HEK293 (cell line): ENCODE results near the gene ZNF141.

Source experiments
- CTCF ChIA-PET: fragments of 350-600 bp; formaldehyde crosslinking; extraction: SDS; loops from one replicate; lab custom pipeline; 2021; ENCODE audit warnings: antibody characterized with exemption; lab: Yijun Ruan, JAX
- POLR2A ChIA-PET: fragments of 300-600 bp; formaldehyde crosslinking; extraction: SDS; loops from one replicate; lab custom pipeline; 2020; ENCODE audit warnings: antibody characterized with exemption, inconsistent platforms; lab: Yijun Ruan, JAX
- H3K27ac ChIP-seq: fragments of 200-500 bp; sonication (Bioruptor generic); 2 replicates; pipeline ENCODE4 v1.5.1; 2014; ENCODE audit warnings: low read depth, low read length, control low read depth, inconsistent platforms; ENCODE audit errors: extremely low read depth
- H3K36me3 ChIP-seq, 2 experiments: fragments of 200-500 bp in 1 of 2; sonication (Bioruptor generic) in 1 of 2; 1 replicate in 1 of 2; 2 replicates in 1 of 2; pipeline ENCODE4 v1.5.1; 2014 to 2017; ENCODE audit warnings: inconsistent platforms in 2 of 2, low read length in 2 of 2; ENCODE audit not compliant: control insufficient read depth in 2 of 2, insufficient read depth in 1 of 2
- H3K4me1 ChIP-seq: fragments of 200-500 bp; sonication (Bioruptor generic); 2 replicates; pipeline ENCODE4 v1.5.1; 2014; ENCODE audit warnings: mild to moderate bottlenecking, low read length, inconsistent platforms; ENCODE audit not compliant: control insufficient read depth, insufficient read depth
- H3K4me3 ChIP-seq: 2 replicates; pipeline ENCODE4 v1.5.1; 2011; ENCODE audit warnings: low read depth, mild to moderate bottlenecking, control low read depth, low read length, moderate library complexity
- H3K9me3 ChIP-seq: fragments of 200-500 bp; sonication (Bioruptor generic); 2 replicates; pipeline ENCODE4 v1.5.1; 2014; ENCODE audit warnings: low read depth, low read length, inconsistent platforms; ENCODE audit not compliant: control insufficient read depth, insufficient read depth
- GLI2 ChIP-seq: fragments of 450-650 bp; formaldehyde crosslinking; IDR thresholded peaks from 2 replicates; pipeline ENCODE4; 2017; ENCODE audit warnings: missing biosample characterization, missing genetic modification characterization, low read depth, borderline replicate concordance
- HOXC10 ChIP-seq: sonication (generic); formaldehyde crosslinking; IDR thresholded peaks from 2 replicates; pipeline ENCODE4 v1.8.1; 2023; ENCODE audit warnings: mild to moderate bottlenecking, missing genetic modification reagents
- SP3 ChIP-seq: fragments of 450-650 bp; formaldehyde crosslinking; IDR thresholded peaks from 2 replicates; pipeline ENCODE4 v1.5.1; 2016; ENCODE audit warnings: missing biosample characterization, missing genetic modification characterization
- WT1 ChIP-seq: fragments of 450-650 bp; formaldehyde crosslinking; IDR thresholded peaks from 2 replicates; pipeline ENCODE4 v1.5.1; 2016; ENCODE audit warnings: missing biosample characterization, missing genetic modification characterization
- ZBTB20 ChIP-seq: fragments of 450-650 bp; formaldehyde crosslinking; IDR thresholded peaks from 2 replicates; pipeline ENCODE4 v1.5.1; 2016; ENCODE audit warnings: missing biosample characterization, missing genetic modification characterization
- ZBTB49 ChIP-seq: fragments of 450-650 bp; formaldehyde crosslinking; IDR thresholded peaks from 2 replicates; pipeline ENCODE4 v1.5.1; 2016; ENCODE audit warnings: missing biosample characterization, missing genetic modification characterization, low read depth
- ZEB2 ChIP-seq: fragments of 450-650 bp; formaldehyde crosslinking; IDR thresholded peaks from 2 replicates; pipeline ENCODE4 v1.5.1; 2016; ENCODE audit warnings: missing biosample characterization, missing genetic modification characterization
- ZNF140 ChIP-seq: fragments of 450-650 bp; formaldehyde crosslinking; IDR thresholded peaks from 2 replicates; pipeline ENCODE4 v1.5.1; 2016; ENCODE audit warnings: missing biosample characterization, missing genetic modification characterization
- ZNF18 ChIP-seq: fragments of 450-650 bp; formaldehyde crosslinking; IDR thresholded peaks from 2 replicates; pipeline ENCODE4 v1.5.1; 2016; ENCODE audit warnings: missing biosample characterization, missing genetic modification characterization
- ZNF184 ChIP-seq: fragments of 450-650 bp; IDR thresholded peaks from 2 replicates; pipeline ENCODE4 v1.5.1; 2018; ENCODE audit warnings: missing biosample characterization, mild to moderate bottlenecking, missing genetic modification characterization
- ZNF214 ChIP-seq: fragments of 450-650 bp; formaldehyde crosslinking; IDR thresholded peaks from 2 replicates; pipeline ENCODE4 v1.5.1; 2017; ENCODE audit warnings: missing biosample characterization, mild to moderate bottlenecking, missing genetic modification characterization, borderline replicate concordance
- ZNF366 ChIP-seq: fragments of 450-650 bp; formaldehyde crosslinking; conservative IDR thresholded peaks from 2 replicates; pipeline ENCODE4 v1.5.1; 2016; ENCODE audit warnings: missing biosample characterization, missing genetic modification characterization
- ZNF426 ChIP-seq: fragments of 450-650 bp; formaldehyde crosslinking; IDR thresholded peaks from 2 replicates; pipeline ENCODE4 v1.5.1; 2017; ENCODE audit warnings: missing biosample characterization, missing genetic modification characterization, mild to moderate bottlenecking, inconsistent platforms, moderate library complexity
- ZNF433 ChIP-seq: fragments of 450-650 bp; formaldehyde crosslinking; IDR thresholded peaks from 2 replicates; pipeline ENCODE4 v1.5.1; 2016; ENCODE audit warnings: missing biosample characterization, missing genetic modification characterization, low read depth
- ZNF544 ChIP-seq: fragments of 450-650 bp; formaldehyde crosslinking; IDR thresholded peaks from 2 replicates; pipeline ENCODE4 v1.5.0; 2017; ENCODE audit warnings: missing biosample characterization, missing genetic modification characterization
- ZNF585B ChIP-seq: fragments of 450-650 bp; formaldehyde crosslinking; IDR thresholded peaks from 2 replicates; pipeline ENCODE4 v1.5.1; 2016; ENCODE audit warnings: missing biosample characterization, missing genetic modification characterization
- ZNF747 ChIP-seq: fragments of 450-650 bp; formaldehyde crosslinking; IDR thresholded peaks from 2 replicates; pipeline ENCODE4 v1.5.1; 2016; ENCODE audit warnings: missing biosample characterization, missing genetic modification characterization
- ZNF785 ChIP-seq: fragments of 450-650 bp; formaldehyde crosslinking; IDR thresholded peaks from 2 replicates; pipeline ENCODE4 v1.5.1; 2016; ENCODE audit warnings: missing biosample characterization, missing genetic modification characterization
- ZNF843 ChIP-seq: fragments of 450-650 bp; formaldehyde crosslinking; IDR thresholded peaks from 2 replicates; pipeline ENCODE4 v1.5.1; 2016; ENCODE audit warnings: missing biosample characterization, missing genetic modification characterization
- TF ChIP-seq, protein P1 (sequence below): fragments of 450-650 bp; formaldehyde crosslinking; IDR thresholded peaks from 2 replicates; pipeline ENCODE4 v1.5.1; 2016; ENCODE audit warnings: missing biosample characterization, missing genetic modification characterization

Gene ZNF141

GRCh38 chr4:309807-310206, 27.8 kb upstream of the ZNF141 start (continued):
- TF ChIP-seq, protein P1, sequence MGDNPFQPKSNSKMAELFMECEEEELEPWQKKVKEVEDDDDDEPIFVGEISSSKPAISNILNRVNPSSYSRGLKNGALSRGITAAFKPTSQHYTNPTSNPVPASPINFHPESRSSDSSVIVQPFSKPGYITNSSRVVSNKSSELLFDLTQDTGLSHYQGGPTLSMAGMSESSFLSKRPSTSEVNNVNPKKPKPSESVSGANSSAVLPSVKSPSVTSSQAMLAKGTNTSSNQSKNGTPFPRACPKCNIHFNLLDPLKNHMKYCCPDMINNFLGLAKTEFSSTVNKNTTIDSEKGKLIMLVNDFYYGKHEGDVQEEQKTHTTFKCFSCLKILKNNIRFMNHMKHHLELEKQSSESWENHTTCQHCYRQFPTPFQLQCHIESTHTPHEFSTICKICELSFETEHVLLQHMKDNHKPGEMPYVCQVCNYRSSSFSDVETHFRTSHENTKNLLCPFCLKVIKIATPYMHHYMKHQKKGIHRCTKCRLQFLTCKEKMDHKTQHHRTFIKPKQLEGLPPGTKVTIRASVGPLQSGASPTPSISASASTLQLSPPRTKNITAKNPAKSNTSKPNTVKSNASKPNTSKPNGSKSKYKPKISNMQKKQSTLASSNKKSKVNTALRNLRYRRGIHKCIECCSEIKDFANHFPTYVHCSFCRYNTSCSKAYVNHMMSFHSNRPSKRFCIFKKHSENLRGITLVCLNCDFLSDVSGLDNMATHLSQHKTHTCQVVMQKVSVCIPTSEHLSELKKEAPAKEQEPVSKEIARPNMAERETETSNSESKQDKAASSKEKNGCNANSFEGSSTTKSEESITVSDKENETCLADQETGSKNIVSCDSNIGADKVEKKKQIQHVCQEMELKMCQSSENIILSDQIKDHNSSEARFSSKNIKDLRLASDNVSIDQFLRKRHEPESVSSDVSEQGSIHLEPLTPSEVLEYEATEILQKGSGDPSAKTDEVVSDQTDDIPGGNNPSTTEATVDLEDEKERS (tag by site-specific recombination), result no peak
- TF ChIP-seq ZNF785, result no peak
- no peak for TF ChIP-seq ZNF585B (tag by site-specific recombination)

DNA sequence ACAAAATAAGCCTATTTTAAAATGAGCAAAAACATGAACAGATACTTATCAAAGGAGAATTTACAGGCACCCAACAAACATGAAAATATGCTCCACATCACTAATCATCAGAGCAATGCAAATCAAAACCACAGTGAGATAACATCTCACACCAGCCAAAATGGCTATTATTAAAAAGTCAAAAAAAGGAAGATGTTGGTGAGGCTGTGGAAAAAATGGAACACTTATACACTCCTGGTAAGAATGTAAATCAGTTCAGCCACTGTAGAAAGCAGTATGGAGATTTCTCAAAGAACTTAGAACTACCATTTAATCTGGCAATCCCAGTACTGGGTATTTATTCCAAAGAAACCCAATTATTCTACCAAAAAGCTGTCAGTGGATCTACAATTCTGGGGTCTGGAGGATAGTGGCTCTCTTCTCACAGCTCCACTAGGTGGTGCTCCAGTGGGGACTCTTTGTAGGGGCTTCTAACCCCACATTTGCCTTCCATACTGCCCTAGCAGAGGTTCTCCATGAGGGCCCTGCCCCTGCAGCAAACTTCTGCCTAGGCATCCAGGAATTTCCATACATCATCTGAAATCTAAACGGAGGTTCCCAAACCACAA, 23.2 kb upstream of the ZNF141 start:
- Histone ChIP-seq H3K4me3 (no peak overlapping the region), H3K36me3 (no peaks in the 10 kb centered on the region), H3K4me1 (no peaks in the 10 kb centered on the region), H3K9me3 (no peaks in the 10 kb centered on the region), H3K27ac (no peak overlapping the region)
- ChIA-PET CTCF (no interaction called here), POLR2A (no interaction called here)
- no peak for TF ChIP-seq ZNF544 (tag by site-specific recombination)
- TF ChIP-seq ZNF747 (tag by site-specific recombination), result no peak

DNA sequence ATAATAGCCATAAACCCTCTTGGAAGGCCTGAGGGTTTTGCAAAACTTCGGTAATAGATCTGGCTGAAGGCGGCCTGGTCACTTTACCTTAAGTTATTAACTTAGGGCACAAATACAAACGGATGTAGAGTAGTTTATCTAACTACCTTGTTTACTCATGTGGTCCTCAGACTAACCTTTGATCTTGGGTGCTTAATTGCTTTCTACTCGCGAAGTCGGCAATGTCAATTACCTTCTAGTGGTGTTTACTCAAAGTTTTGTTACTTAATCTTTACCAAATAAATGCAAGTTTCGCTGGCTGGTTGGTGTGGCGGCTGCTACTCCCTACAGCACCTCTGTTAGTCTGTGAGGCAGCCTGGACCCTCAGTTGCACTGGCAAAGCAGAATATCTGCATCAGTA, 8.9 kb upstream of the ZNF141 start:
- CTCF ChIA-PET, result interaction anchor here (1.2 kb wide), 1 partner anchor 13 kb away, joined by 3 read pairs; no protein-coding TSS in a partner anchor
- no peaks in the 10 kb centered on the region for H3K9me3 ChIP-seq

DNA sequence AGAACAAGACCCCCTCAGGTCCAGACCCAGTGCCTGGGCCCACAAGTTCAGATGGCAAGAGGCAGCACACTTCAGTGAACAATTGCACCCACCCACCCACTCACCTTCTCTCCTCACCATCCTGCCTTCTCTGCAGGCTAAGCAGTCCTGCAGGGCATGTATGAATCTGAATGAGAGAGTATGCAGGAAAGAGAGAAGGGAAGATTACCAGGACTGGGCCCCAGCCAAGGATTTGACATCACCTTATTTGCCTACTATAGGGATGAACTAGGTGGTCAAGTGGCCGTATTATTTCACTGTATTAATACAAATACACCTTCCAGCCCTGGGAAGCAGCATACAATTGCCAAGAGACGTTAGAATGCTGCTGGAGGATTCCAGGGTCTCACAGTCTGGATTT, 2.1 kb upstream of the ZNF141 start:
- POLR2A ChIA-PET, result no interaction called here
- Histone ChIP-seq H3K27ac (no peak overlapping the region), H3K9me3 (no peaks in the 10 kb centered on the region)

More for the DNA sequence above, 8.9 kb upstream of the ZNF141 start:
- Histone ChIP-seq H3K4me1 (no peaks in the 10 kb centered on the region), H3K36me3 (no peaks in the 10 kb centered on the region), H3K27ac (no peak overlapping the region), H3K4me3 (no peak overlapping the region)
- no peak for TF ChIP-seq ZNF433
- no peak for TF ChIP-seq ZNF426 (tag by site-specific recombination)
- no peak for TF ChIP-seq ZNF366
- TF ChIP-seq ZNF785, result no peak
- POLR2A ChIA-PET, result no interaction called here

More for the DNA sequence above, 2.1 kb upstream of the ZNF141 start:
- no peaks in the 10 kb centered on the region for H3K36me3 ChIP-seq
- H3K4me1 ChIP-seq, result no peaks in the 10 kb centered on the region
- TF ChIP-seq ZNF843 (tag by site-specific recombination), result no peak
- TF ChIP-seq ZNF214 (tag by site-specific recombination), result no peak
- TF ChIP-seq ZNF426 (tag by site-specific recombination), result no peak
- TF ChIP-seq SP3, result no peak
- TF ChIP-seq ZNF184, result no peak
- no peak for TF ChIP-seq ZNF433
- TF ChIP-seq ZNF140, result no peak
- no peak for TF ChIP-seq GLI2 (tag by site-specific recombination)
- no peak for TF ChIP-seq ZNF18 (tag by site-specific recombination)
- no peak for TF ChIP-seq ZBTB49 (tag by site-specific recombination)
- TF ChIP-seq WT1, result no peak
- no peak for TF ChIP-seq ZBTB20 (tag by site-specific recombination)
- TF ChIP-seq ZEB2 (tag by site-specific recombination), result no peak
- no peak for TF ChIP-seq HOXC10 (CRISPR knock-in tag)
- TF ChIP-seq, all 188 proteins: peak for 0
- H3K4me3 ChIP-seq, result no peak overlapping the region
- CTCF ChIA-PET, result no interaction called here
